Fibroblast of the aortic adventitia (primary cell): ENCODE data around the gene MYO1B. TPM values are rescaled to one million over a fixed set of nuclear protein-coding genes. Genes with fewer than 3 reads are reported as not detected.

Experiments used
- DNase-seq: peaks from one replicate; pipeline ENCODE4 v3.0.0-alpha.2; 2010; ENCODE audit warnings: low read depth
- H3K4me3 ChIP-seq: 2 replicates; pipeline ENCODE4 v1.5.1; 2011; ENCODE audit warnings: low read depth, mild to moderate bottlenecking, control low read depth, low read length, moderate library complexity
- total RNA-seq: library from RNA; depleted of rRNA; stranded (reverse); fragments of >200 nt; gene quantifications from 2 replicates; pipeline ENCODE4 v1.2.3, GENCODE V29; 2012; ENCODE audit warnings: low replicate concordance
- TF ChIP-seq, protein P1 (sequence below): IDR thresholded peaks from 2 replicates; pipeline ENCODE4 v1.5.1; 2011; ENCODE audit warnings: mild to moderate bottlenecking, low read length, control low read depth, inconsistent platforms; ENCODE audit not compliant: insufficient read depth

MYO1B gene
- total RNA-seq, 1 donor, result 103 TPM

DNA sequence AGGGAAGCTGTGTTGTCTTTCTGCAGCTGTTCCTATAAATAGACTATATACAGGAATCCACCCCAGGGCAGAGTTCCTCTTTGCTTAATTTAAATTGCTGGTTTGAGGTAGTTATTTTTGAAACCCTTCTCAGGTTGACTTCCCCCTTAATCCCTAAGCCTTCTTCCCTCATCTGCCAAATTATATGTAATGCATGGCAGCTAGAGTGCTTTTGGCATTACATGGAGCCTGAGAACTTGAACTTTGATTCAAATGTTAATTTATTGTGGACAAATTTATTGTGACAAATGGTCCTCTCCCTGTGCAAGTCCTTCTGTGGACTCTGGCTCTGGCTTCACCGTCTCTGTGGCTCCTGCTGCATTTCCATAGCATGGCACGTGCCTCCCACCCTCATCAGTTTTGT, 29.2 kb downstream of the MYO1B start:
- no peak overlapping the region for H3K4me3 ChIP-seq
- DNase-seq, result no peak
- TF ChIP-seq, protein P1, sequence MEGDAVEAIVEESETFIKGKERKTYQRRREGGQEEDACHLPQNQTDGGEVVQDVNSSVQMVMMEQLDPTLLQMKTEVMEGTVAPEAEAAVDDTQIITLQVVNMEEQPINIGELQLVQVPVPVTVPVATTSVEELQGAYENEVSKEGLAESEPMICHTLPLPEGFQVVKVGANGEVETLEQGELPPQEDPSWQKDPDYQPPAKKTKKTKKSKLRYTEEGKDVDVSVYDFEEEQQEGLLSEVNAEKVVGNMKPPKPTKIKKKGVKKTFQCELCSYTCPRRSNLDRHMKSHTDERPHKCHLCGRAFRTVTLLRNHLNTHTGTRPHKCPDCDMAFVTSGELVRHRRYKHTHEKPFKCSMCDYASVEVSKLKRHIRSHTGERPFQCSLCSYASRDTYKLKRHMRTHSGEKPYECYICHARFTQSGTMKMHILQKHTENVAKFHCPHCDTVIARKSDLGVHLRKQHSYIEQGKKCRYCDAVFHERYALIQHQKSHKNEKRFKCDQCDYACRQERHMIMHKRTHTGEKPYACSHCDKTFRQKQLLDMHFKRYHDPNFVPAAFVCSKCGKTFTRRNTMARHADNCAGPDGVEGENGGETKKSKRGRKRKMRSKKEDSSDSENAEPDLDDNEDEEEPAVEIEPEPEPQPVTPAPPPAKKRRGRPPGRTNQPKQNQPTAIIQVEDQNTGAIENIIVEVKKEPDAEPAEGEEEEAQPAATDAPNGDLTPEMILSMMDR, result no peak

GRCh38 chr2:191276792-191277465, 31.7 kb downstream of the MYO1B start:
- DNase-seq, result no peak
- no peak overlapping the region for H3K4me3 ChIP-seq
- TF ChIP-seq, protein P1, result no peak

DNA sequence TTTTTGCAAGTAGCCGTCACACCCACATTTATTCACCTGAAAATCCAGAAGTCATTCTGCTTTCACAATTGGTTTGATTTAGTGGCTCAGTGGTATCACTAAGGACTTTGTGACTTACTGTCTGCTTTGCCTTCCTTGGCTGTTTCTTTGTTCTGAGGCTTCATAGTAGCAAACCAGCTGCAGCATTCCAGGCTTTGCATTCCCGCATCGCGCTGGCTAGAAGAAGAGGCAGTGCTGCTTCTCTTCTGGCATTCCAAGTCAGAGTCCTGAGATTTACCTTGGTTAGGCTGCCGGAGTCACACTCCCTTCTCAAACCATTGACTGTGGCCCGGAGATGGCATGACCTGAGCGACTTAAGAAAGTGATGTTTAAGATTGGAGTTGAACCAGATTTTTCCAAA, 35.1 kb downstream of the MYO1B start:
- TF ChIP-seq, protein P1, result no peak
- no peak overlapping the region for H3K4me3 ChIP-seq
- no peak for DNase-seq

- TF ChIP-seq, protein P1, result no peak
- H3K4me3 ChIP-seq, result no peak overlapping the region
- no peak for DNase-seq
These were observed 35.9 kb downstream of the MYO1B start for GRCh38 chr2:191280834-191281756.

GRCh38 chr2:191285252-191285651, 40.0 kb downstream of the MYO1B start:
- DNase-seq, result no peak
- TF ChIP-seq, protein P1, result no peak
- no peak overlapping the region for H3K4me3 ChIP-seq

- TF ChIP-seq, protein P1, result no peak
- DNase-seq, result no peak
- no peak overlapping the region for H3K4me3 ChIP-seq
These were observed 42.6 kb downstream of the MYO1B start for GRCh38 chr2:191287820-191288219.
